Gastroesophageal sphincter (tissue), 4 donors: ENCODE measurements around the gene KRT83. TPM values are rescaled to one million over a fixed set of nuclear protein-coding genes. Genes with fewer than 3 reads are reported as not detected.

Source experiments
- ATAC-seq: fragments of 150-250 bp; one replicate; pipeline ENCODE4 v1.9.1; 2016; ENCODE audit warnings: mild to moderate bottlenecking, moderate library complexity
- H3K27ac ChIP-seq, 4 donors: fragments of 200-600 bp; sonication (generic) in 3 of 4; 1 replicate in 3 of 4; 2 replicates in 1 of 4; pipeline ENCODE4 v1.5.1; 2016 to 2019
- H3K27me3 ChIP-seq: fragments of 200-600 bp; sonication (generic); one replicate; pipeline ENCODE4 v1.5.1; 2019
- H3K36me3 ChIP-seq, 2 donors: fragments of 200-600 bp; sonication (generic); one replicate each; pipeline ENCODE4 v1.5.1; 2019; ENCODE audit warnings: control low read depth in 1 of 2
- H3K4me1 ChIP-seq, 3 donors: fragments of 200-600 bp; sonication (generic); 1 replicate in 2 of 3; 2 replicates in 1 of 3; pipeline ENCODE4 v1.5.1; 2016 to 2019; ENCODE audit warnings: control low read depth in 2 of 3
- H3K4me3 ChIP-seq, 2 donors: fragments of 200-600 bp; sonication (generic); one replicate each; pipeline ENCODE4 v1.5.1; 2019; ENCODE audit warnings: mild to moderate bottlenecking in 1 of 2, moderate library complexity in 1 of 2
- H3K9me3 ChIP-seq, 3 donors: fragments of 200-600 bp; sonication (generic); one replicate each; pipeline ENCODE4 v1.5.1; 2017 to 2019; ENCODE audit warnings: control low read depth in 2 of 3
- EP300 ChIP-seq: sonication (generic); formaldehyde crosslinking; IDR thresholded peaks from one replicate; pipeline ENCODE4 v1.6.1; 2017; ENCODE audit warnings: antibody characterized with exemption, mild to moderate bottlenecking
- POLR2A ChIP-seq, 2 donors: fragments of 450-650 bp; IDR thresholded peaks; one replicate each; pipeline ENCODE4 v1.6.1; 2017; ENCODE audit warnings: antibody characterized with exemption in 2 of 2, mild to moderate bottlenecking in 2 of 2, moderate library complexity in 1 of 2
- POLR2AphosphoS5 ChIP-seq: sonication (generic); formaldehyde crosslinking; IDR thresholded peaks from one replicate; pipeline ENCODE4 v1.6.1; 2017; ENCODE audit warnings: antibody characterized with exemption
- WGBS, 2 donors: methylation state at CpG; one replicate each; pipeline ENCODE4 v1.1.5; 2018; ENCODE audit warnings: low coverage in 1 of 2; 5-methylcytosine and 5-hydroxymethylcytosine counted together
- total RNA-seq, 4 donors: library from RNA; depleted of rRNA; stranded (reverse); fragments of >200 nt; gene quantifications; one replicate each; pipeline ENCODE4 v1.1.0, GENCODE V29; 2016
- TF ChIP-seq, protein P1 (sequence below), 4 experiments: fragments of 200-600 bp in 2 of 4; fragments of 450-650 bp in 2 of 4; sonication (generic) in 1 of 4; IDR thresholded peaks; one replicate each; pipeline ENCODE4 v1.5.1; 2017 to 2019; ENCODE audit warnings: antibody characterized with exemption in 4 of 4, mild to moderate bottlenecking in 2 of 4, moderate library complexity in 2 of 4

The KRT83 gene
- total RNA-seq, 4 donors from 2014 or later, result not detected

DNA sequence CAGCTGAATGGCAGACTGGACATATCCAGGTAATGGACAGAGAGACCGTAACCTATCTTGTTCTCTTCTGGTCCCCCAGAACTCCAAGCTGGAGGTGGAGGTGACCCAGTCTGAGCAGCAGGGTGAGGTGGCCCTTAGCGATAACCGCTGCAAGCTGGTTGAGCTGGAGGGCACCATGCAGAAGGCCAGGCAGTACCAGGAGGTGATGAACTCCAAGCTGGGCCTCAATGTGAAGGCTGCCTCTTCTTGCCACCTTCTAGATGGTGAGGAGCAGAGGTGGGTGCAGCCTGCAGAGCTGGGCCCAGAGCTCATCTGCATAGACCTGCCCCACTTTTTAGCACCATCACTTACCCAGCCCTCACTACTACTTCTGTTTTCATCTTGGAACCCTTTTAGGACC, 53.9 kb downstream of the KRT83 start:
- Histone ChIP-seq H3K4me1 (no peaks in the 10 kb centered on the region), H3K27me3 (peaks cover 27% of the 10 kb centered on the region), H3K27ac (no peak overlapping the region), H3K4me3 (no peak overlapping the region), H3K9me3 (no peaks in the 10 kb centered on the region), H3K36me3 (no peaks in the 10 kb centered on the region)
- no CpG with 5 or more reads among the region's 3 CpGs for WGBS, 2 donors
- ATAC-seq, result no peak
- TF ChIP-seq POLR2A (IDR thresholded peaks at IDR 0.05) (no peak), POLR2AphosphoS5 (no peak), EP300 (no peak)
- TF ChIP-seq, protein P1, sequence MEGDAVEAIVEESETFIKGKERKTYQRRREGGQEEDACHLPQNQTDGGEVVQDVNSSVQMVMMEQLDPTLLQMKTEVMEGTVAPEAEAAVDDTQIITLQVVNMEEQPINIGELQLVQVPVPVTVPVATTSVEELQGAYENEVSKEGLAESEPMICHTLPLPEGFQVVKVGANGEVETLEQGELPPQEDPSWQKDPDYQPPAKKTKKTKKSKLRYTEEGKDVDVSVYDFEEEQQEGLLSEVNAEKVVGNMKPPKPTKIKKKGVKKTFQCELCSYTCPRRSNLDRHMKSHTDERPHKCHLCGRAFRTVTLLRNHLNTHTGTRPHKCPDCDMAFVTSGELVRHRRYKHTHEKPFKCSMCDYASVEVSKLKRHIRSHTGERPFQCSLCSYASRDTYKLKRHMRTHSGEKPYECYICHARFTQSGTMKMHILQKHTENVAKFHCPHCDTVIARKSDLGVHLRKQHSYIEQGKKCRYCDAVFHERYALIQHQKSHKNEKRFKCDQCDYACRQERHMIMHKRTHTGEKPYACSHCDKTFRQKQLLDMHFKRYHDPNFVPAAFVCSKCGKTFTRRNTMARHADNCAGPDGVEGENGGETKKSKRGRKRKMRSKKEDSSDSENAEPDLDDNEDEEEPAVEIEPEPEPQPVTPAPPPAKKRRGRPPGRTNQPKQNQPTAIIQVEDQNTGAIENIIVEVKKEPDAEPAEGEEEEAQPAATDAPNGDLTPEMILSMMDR (IDR thresholded peaks at IDR 0.05), result no peak

DNA sequence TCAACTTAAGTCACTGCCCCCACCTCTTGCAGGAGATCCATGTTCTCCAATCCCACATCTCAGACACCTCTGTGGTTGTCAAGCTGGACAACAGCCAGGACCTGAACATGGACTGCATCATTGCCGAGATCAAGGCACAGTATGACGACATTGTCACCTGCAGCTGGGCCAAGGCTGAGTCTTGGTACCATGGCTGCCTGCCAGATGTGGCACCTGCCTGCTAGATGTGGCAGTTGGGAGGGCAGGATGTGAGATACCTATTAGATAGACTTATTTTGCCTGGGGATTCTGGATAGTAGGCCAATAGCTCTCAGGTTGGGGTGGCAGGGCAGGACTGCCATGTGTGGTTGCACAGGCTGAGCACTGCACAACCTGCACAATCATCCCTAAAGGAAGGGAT, 54.7 kb downstream of the KRT83 start:
- H3K4me3 ChIP-seq, result no peak overlapping the region
- H3K9me3 ChIP-seq, result no peaks in the 10 kb centered on the region
- no peaks in the 10 kb centered on the region for H3K4me1 ChIP-seq
- peaks cover 33% of the 10 kb centered on the region for H3K27me3 ChIP-seq
- 86 to 100% methylated on average over 1 of the region's 2 CpGs for WGBS, 2 donors
- TF ChIP-seq POLR2AphosphoS5 (no peak), EP300 (no peak), POLR2A (IDR thresholded peaks at IDR 0.05) (no peak)
- TF ChIP-seq, protein P1 (IDR thresholded peaks at IDR 0.05), result no peak
- no peak for ATAC-seq
- no peaks in the 10 kb centered on the region for H3K36me3 ChIP-seq
- no peak overlapping the region for H3K27ac ChIP-seq

DNA sequence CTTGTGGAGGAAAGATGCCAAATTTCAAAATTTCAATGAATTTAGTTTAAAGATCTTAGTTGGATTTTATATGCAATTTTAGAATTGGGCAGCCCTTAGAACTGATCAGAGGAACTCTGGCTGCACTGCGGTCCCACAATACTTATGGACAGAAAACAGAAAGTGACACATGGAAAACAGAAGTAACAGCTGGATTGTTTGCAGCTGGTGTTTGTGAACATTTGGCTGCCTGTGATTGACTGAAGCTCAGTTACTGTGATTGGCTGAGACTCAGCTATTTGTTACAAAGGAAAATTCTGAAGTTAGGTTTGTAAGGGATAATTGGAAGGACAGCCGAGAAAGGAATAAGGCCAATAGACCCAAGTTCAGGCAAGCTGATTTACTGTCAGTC, 56.8 kb downstream of the KRT83 start:
- Histone ChIP-seq H3K4me1 (no peaks in the 10 kb centered on the region), H3K27me3 (peaks cover 21% of the 10 kb centered on the region), H3K9me3 (no peaks in the 10 kb centered on the region), H3K36me3 (no peaks in the 10 kb centered on the region), H3K27ac (no peak overlapping the region), H3K4me3 (no peak overlapping the region)
- TF ChIP-seq POLR2AphosphoS5, result no peak
- no peak for TF ChIP-seq POLR2A (IDR thresholded peaks at IDR 0.05)
- TF ChIP-seq, protein P1 (IDR thresholded peaks at IDR 0.05), result no peak
- TF ChIP-seq EP300, result no peak
- no peak for ATAC-seq
- 50 to 76% methylated on average over 2 of the region's 2 CpGs for WGBS, 2 donors

Other genes with a start within 250 kb of the KRT83 start
- gene SMIM41, start 241.7 kb downstream of the KRT83 start, total RNA-seq, result 10 to 100 TPM in 1 of 4 donors, 1 to 10 TPM in 3; 4.0 to 12.8 (median 4.6) TPM
- gene KRT80, start 129.4 kb downstream of the KRT83 start, total RNA-seq, result under 1 TPM in 3 of 4 donors, not detected in 1; 0.16 to 0.54 (median 0.31) TPM
- gene KRT7, start 88.2 kb downstream of the KRT83 start, total RNA-seq, result 10 to 100 TPM in 1 of 4 donors, 1 to 10 TPM in 2, under 1 TPM in 1; 0.47 to 78.7 (median 4.3) TPM
- 1 to 10 TPM in 1 of 4 donors, not detected in 3; 1.7 TPM for gene KRT86, start 46.8 kb downstream of the KRT83 start, total RNA-seq
- gene KRT81, start 29.9 kb downstream of the KRT83 start, total RNA-seq, result under 1 TPM in 1 of 4 donors, not detected in 3; 0.27 TPM
- gene KRT85, start 46.1 kb upstream of the KRT83 start, total RNA-seq, result not detected
- gene KRT84, start 64.3 kb upstream of the KRT83 start, total RNA-seq, result not detected
- not detected for gene KRT82, start 84.9 kb upstream of the KRT83 start, total RNA-seq
- gene KRT75, start 113.0 kb upstream of the KRT83 start, total RNA-seq, result not detected
- gene KRT6B, start 130.7 kb upstream of the KRT83 start, total RNA-seq, result 10 to 100 TPM in 2 of 4 donors, 1 to 10 TPM in 1, under 1 TPM in 1; 0.54 to 60.8 (median 7.3) TPM
- 10 to 100 TPM in 2 of 4 donors, under 1 TPM in 1, not detected in 1; 0.50 to 52.0 (median 17.1) TPM for gene KRT6C, start 152.4 kb upstream of the KRT83 start, total RNA-seq
- gene KRT6A, start 171.9 kb upstream of the KRT83 start, total RNA-seq, result 100 to 1,000 TPM in 1 of 4 donors, 10 to 100 TPM in 2, 1 to 10 TPM in 1; 2.7 to 713 (median 61.8) TPM
- 100 to 1,000 TPM in 1 of 4 donors, 10 to 100 TPM in 1, 1 to 10 TPM in 2; 4.6 to 452 (median 18.6) TPM for gene KRT5, start 199.0 kb upstream of the KRT83 start, total RNA-seq
- not detected for gene KRT71, start 231.7 kb upstream of the KRT83 start, total RNA-seq